Stimulated activated CD8-positive, alpha-beta memory T cell treated with anti-CD3 and anti-CD28 coated beads, Interleukin-7, amount 100 ng/mL, for 1 hour (primary cell): ENCODE measurements around the gene GPATCH1.
"Not testable (repeated sequence)": the region's sequence is repeated elsewhere in the genome, so short reads cannot be mapped to it uniquely, and the experiment has no call there.

Source experiments
- DNase-seq, 2 donors: peaks; one replicate each; pipeline ENCODE4 v3.0.0-alpha.2; 2020; ENCODE audit warnings: low read depth in 2 of 2

GPATCH1 gene, protein sequence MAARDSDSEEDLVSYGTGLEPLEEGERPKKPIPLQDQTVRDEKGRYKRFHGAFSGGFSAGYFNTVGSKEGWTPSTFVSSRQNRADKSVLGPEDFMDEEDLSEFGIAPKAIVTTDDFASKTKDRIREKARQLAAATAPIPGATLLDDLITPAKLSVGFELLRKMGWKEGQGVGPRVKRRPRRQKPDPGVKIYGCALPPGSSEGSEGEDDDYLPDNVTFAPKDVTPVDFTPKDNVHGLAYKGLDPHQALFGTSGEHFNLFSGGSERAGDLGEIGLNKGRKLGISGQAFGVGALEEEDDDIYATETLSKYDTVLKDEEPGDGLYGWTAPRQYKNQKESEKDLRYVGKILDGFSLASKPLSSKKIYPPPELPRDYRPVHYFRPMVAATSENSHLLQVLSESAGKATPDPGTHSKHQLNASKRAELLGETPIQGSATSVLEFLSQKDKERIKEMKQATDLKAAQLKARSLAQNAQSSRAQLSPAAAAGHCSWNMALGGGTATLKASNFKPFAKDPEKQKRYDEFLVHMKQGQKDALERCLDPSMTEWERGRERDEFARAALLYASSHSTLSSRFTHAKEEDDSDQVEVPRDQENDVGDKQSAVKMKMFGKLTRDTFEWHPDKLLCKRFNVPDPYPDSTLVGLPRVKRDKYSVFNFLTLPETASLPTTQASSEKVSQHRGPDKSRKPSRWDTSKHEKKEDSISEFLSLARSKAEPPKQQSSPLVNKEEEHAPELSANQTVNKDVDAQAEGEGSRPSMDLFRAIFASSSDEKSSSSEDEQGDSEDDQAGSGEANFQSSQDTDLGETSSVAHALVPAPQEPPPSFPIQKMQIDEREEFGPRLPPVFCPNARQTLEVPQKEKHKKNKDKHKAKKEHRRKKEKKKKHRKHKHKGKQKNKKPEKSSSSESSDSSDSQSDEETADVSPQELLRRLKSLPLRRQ

DNA sequence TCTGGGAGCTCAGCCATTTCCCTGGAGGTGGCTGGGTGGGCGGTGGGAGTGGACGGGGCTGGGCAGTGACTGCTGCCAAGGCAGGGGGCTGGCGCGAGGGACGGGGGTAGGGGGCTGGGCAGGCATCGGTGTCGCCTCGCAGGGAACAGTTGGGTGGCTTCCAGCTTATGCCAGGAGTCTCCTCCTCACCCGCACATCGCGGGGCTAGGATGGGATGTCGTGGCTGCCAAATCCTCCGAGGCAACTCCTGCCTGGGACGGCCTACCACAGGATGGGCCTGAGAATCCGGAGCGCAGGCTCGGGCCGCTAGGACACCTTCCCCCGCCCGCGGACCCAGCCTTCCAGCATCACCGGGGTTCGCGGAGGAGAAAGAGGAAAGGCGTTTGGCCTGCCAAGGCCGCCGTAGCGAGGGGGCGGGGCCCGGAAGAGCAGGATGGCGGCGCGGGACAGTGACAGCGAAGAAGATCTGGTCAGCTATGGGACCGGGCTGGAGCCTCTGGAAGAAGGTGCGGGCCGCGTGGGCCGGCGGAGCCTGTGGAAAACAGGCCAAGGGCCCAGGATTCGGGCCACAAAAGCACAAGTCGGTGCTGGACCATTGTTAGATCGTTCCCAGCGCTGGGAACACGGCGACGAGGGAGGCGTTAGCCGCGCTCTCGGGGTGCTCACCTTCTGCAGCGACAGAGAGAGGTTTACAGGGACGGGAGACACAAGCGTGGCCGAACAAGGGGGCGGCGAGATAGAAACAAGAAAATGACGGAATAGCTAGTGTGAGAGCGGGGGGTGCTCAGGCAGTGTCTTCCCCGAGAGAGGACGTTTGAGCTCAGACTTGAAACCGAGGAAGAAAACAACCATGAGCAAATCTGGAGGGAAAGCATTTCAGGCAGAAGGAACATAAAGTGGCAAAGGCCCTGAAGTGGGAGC lies at the start of gene GPATCH1:
Gene GPATCH1 (plus strand): TSS at position 421 of the 921 bp plus-strand sequence. CDS start 13 bp downstream, at position 434.
- DNase-seq, result peak; percentile 65 to 68

DNA sequence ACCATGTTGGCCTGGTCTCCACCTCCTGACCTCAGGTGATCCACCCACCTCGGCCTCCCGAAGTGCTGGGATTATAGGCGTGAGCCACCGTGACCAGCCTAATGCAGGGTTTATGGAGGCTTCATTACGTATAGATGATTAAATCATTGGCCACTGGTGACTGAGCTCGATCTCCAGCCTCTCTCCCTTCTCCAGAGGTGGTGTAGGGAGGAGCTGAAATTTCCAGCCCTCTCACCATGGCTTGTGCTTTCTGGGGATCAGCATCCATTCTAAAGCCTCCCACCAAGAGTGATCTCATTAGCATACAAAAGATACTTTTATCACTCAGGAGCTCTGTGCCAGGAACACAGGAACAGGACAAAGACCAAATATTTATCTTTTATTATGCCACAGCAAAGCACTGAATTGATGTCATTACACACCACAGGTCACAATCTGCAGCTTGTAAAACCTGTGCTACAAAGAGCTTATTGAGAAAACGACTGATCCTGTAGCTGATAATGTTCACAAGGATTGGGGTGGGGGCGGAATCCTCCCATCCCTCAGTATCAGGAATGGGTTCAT lies 48.7 kb upstream of the GPATCH1 start:
- DNase-seq, result no peak

DNA sequence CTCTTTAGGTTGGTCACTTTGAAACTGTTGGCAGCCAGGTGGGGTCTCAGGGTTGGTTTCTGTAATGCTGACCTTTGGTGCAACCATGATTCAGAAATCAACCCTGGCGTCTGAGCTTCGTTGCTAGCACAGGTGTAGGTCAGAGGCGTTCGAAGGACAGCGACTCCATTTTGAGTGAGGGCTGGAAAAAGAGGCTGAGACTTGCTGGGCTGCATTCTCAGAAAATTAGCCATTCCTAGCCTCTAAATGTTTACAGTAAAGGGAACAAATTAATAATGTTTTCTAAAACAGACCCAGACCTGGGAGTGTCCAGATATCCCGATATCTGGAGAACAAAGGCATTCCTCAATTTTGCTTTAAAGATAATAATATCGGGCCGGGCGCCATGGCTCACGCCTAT lies 45.5 kb upstream of the GPATCH1 start:
- DNase-seq, result no peak

DNA sequence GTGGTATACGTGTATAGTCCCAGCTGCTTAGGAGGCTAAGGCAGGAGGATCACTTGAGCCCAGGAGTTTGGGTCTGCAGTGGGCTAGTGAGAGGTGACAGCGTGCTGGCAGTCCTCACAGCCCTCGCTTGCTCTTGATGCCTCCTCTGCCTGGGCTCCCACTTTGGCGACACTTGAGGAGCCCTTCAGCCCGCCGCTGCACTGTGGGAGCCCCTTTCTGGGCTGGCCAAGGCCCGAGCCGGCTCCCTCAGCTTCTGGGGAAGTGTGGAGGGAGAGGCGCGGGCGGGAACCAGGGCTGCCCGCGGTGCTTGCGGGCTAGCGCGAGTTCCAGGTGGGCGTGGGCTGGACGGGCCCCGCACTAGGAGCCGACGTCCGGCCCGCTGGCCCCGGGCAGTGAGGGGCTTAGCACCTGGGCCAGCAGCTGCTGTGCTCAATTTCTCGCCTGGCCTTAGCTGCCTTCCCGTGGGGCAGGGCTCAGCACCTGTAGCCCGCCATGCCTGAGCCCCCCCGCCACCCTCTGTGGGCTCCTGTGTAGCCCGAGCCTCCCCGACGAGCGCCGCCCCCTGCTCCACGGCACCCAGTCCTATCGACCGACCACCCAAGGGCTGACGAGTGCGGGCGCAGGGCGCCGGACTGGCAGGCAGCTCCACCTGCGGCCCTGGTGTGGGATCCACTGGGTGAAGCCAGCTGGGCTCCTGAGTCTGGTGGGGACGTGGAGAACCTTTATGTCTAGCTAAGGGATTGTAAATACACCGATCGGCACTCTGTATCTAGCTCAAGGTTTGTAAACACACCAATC lies 44.4 kb upstream of the GPATCH1 start:
- DNase-seq, result not testable (repeated sequence)

DNA sequence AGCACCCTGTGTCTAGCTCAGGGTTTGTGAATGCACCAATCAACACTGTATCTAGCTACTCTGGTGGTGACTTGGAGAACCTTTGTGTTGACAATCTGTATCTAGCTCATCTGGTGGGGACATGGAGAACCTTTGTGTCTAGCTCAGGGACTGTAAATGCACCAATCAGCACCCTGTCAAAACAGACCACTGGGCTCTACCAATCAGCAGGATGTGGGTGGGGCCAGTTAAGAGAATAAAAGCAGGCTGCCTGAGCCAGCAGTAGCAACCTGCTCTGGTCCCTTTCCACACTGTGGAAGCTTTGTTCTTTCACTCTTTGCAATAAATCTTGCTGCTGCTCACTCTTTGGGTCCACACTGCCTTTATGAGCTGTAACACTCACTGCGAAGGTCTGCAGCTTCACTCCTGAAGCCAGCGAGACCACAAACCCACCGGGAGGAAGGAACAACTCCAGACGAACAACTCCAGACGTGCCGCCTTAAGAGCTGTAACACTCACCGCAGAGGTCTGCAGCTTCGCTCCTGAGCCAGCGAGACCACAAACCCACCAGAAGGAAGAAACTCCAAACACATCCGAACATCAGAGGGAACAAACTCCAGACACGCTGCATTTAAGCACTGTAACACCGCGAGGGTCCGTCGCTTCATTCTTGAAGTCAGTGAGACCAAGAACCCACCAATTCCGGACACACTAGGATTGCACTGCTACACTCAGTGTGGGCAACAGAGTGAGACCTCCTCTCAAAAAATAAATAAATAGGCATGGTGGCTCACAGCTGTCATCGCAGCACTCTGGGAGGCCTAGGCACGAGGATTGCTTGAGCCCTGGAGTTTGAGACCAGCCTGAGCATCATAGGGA lies 43.6 kb upstream of the GPATCH1 start:
- DNase-seq, result not testable (repeated sequence)

DNA sequence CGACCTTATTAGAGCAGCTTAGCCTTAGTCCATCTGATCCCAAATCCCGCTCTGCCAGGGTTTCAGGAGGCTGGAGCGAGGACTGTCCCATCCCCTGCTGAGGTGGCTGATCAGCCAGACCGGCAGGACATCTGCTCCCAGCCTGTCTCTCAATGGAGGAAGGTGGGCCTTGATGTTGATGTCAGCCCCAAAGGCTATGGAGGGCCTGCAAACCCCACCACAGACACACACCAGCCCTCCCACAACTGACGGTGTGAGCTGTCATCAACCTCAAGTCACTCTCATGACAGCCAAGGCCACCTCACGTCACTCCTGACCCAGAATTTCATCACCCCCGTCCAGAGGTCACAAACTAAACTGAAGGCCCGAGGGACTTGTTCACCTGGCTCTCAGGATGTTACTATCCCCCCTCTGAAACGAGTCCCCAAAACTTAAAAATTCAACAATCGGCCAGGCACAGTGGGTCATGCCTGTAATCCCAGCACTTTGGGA lies 41.8 kb upstream of the GPATCH1 start:
- DNase-seq, result no peak

DNA sequence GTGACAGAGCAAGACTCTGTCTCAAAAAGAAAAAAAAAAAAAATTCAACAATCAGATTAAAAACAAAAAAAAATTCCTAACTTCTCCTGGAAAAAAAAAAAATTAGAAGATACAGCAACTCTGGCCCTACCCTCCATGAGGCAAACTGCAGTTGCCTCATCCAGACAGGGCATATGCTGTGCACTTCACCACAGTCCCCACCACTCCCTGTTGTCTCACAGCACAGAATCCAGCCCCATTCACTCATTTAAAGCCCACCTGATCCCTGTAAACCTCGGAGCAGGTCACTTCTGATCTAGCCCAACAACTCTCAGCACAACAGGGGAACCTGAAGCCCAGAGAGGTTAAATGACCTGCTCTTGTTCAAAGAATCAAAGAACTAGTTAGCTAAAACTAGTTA lies 41.2 kb upstream of the GPATCH1 start:
- DNase-seq, result no peak

DNA sequence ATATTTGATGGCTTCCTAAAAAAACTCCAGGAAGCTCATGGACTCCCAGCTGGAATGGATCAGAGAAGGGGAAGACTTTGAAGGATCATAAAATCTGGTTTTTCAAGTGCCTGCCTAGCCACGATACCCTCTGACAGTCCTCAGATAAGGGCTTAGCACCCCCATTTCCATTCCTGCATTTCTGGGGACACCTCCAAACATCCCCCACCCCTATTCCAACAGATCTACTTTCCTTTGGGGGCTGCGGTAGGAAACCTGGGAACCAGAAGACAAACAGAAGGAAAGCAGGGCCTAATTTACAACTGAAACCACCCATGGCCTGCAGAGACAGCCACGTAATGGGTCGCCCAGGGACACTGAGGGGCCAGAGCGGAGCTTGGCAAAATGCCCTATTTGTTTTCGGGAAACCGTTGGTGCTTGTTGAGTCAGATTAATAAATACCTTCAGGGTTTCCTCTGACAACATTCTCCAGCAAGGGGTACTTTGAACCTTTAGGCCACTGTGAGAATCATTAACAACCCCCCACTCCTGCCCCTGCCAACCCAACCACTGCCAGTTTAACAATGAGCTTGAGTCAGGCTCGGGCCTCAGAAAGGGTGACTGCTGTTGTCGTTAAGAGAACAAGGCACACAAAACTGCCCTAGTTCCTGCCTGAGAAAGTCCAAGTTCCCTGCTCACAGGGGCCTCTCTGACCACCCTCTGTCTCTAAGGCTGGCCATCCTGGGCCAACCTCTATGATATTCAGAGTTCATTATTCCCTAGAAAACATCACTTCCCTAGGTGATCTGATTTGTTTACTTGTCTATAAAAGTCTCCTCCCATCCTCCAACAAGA lies 39.8 kb upstream of the GPATCH1 start:
- no peak for DNase-seq

DNA sequence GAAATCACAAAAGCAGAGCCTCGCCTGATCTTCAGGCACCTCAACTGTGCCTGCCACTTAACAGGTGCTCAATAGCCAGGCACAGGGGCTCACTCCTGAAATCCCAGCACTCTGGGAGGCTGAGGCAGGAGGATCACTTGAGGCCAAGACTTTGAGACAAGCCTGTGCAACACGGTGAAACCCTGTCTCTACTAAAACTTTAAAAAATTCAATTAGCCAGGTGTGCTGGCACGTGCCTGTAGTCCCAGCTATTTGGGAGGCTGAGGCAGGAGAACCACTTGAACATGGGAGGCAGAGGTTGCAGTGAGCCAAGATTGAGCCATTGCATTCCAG lies 39.2 kb upstream of the GPATCH1 start:
- DNase-seq, result not testable (repeated sequence)

DNA sequence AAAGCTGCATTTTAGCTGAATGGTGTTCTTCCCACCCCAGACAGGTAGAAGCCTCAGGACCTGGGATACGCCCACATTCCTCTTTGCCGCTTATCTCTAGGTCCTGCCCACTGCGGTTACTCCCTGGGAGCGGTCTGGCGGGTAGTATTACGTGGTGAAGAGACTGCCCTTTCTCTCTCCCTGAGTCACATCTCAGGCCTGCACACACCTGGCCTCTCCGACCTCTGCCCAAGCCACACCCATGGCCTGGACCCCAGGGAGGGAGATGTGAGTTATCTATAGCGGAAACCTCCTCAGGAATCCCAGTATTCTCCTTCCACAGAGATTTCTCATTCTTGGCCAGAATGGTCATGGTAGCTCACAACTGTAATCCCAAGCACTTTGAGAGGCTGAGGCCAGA lies 33.6 kb upstream of the GPATCH1 start:
- no peak for DNase-seq

DNA sequence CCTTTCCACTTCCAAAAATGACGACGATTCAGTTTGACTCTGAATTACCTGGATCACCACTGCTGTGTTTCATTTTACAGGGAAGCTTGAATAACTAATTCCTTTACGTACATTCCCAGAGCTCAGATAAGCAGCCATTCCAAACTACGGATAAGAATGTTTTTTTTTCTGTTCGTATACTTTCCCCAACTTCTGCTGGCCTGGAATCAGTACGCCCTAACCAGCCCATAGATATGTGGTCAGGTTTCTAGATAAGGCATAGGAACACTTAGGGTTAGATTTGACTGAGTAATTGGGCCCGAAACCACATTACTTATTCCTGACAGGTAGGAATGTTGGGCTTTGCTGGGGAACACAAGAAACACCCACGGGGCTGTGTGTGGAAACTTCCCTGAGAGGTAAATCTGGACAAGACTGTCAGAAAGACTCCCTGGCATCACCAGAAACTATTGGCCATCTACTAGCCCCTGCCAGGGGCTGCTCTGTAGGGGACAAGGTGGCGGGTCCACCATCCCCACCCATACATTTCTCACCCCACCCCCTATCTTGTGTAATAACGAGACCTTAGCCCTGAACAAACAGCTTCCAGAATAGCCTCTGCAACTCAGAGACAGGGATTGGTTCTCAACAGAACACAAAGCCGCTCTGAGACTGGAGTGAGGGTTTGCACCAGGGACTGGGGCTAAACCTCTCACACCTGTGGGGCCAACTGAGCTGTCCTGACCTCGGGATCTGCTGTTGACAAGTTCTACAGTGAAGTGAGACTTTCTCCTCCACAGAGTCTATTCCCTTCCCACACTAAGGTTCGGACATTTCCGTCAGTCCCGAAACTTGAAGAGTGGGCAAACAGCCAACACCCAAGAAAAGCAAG lies 31.9 kb upstream of the GPATCH1 start:
- DNase-seq, result no peak

DNA sequence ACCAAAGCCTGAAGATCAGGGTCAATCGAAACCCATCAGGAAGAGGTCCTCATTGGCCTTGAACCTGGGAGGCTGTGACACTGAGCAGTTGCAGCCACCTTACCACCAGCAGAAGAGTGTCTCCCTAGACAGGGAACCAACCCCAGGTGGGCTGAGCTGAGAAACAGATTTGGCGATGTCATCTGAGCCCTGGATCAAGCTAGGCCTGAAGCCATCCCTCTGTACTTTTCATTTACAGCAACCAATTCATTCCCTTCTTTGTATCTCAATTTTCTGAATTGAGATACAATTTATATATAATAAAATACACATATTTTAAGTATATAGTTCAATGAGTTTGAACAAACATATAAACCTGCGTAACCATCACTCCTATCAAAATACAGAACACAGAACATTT lies 30.9 kb upstream of the GPATCH1 start:
- no peak for DNase-seq

DNA sequence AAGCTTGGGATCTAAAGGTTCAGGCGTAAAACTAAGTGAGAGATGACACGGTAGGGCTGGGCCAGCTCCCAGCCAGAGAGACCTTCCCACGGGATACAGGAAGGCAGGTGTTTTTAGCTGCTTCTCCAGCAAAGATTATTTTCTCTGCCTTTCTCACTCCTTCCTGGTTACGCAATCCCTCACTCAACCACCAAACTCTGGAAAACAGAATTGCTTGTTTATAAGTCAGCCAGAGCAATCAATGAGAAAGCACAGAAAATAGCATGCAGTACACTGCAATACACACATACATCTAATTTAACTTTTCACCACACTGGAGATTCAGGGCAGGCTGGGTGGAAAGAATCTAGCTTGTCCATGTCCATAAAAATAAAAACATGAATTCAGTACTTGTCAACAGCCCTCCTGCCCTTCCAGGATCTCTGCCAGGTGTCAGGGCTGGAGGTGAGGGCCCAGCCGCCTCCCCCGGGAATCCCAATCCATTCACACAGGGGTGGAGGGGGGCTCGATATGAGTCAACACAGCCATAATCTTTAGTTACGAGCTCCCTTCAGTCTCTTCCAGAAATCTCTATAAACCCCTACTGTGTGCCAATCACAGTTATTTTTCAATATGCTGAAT lies 28.5 kb upstream of the GPATCH1 start:
- DNase-seq, result no peak

DNA sequence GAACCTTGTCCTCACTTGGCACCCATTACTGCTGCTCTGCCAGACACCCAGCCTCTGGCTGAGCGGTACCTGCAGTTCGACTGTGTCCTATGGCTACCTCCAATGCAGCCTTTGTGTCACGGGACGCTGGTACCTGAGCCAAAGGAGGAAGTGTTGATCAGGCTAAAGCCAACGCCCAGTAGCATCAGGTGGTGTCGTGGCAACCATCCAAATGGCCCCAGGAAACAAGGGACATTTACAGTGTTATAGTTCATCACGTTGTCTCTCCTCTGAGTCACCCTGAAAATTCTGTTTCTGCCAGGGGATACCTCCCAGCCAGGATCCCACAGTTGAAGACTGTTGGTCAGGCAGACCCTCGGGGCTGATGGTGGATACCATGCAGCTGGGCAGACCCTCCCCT lies 26.4 kb upstream of the GPATCH1 start:
- DNase-seq, result no peak

DNA sequence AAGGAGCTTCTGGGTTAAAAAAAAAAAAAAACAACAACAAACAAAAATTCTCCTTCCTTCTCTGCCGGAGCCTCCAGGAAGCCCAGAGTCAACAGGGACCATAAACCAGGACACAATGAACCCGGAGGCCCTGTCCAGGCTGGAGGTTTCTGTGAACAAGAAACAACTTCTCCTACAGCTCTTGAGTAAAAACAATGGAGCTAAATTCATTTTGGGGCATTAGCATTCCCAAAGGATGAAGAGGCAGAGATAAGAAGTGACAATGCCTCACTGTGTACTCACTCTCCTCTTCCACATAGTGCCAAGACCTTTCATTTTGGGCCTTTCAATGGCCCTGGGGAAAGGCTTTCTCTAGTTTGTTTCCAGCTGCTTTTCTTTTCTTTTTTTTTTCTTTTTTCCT lies 25.3 kb upstream of the GPATCH1 start:
- no peak for DNase-seq

DNA sequence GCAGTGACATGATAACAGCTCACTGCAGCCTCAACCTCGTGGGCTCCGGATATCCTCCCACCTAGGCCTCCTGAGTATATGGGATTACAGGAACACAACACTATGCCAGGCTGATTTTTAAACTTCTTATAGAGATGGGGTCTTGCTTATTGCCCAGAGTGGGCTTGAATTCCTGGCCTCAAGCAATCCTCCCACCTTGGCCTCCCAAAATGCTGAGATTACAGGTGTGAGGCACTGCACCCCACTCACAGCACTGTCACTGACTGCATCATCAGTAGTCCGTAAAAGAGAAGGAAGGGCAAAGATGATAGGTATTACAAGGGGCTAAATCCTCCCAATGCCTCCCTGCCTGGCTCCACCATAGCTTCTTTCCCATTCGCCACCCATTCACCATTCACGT lies 20.4 kb upstream of the GPATCH1 start:
- DNase-seq, result no peak

DNA sequence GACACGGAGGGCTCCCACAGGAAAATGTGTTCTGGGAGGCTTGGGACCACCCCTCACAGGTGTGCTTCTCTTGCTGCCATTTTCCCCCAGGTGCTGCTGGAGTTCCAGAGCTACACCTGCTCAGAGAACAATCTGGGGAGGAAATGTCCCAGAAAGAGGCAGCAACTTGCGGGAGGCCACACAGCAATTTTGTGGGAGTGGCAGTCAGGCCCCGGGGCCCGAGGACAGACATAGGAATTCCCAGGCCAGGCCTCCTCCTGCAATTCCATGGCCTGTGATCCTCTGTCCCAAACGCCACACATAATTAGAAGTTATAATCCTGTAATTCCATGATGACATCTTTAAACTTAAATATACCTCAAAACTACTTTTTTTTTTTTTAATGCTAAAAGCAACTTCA lies 18.1 kb upstream of the GPATCH1 start:
- no peak for DNase-seq
